HG03196 (cell line): ENCODE results near the gene METTL1.
A peak's percentile ranks its signal among the peaks of the same experiment; 100 is the strongest.

Source experiments
- ATAC-seq: cut with Tn5 transposase; IDR thresholded peaks from one replicate; pipeline ENCODE4 v1.9.1; 2021; ENCODE audit not compliant: unreplicated experiment

The METTL1 gene

GRCh38 chr12:57755194-57755453, 16.8 kb downstream of the METTL1 start:
- no peak for ATAC-seq

- ATAC-seq: peak; percentile 32
Observed at GRCh38 chr12:57754411-57755193, 17.3 kb downstream of the METTL1 start, which contains the start of gene MARCHF9. Gene MARCHF9 (plus strand): TSS chr12:57755103. CDS start chr12:57755529, 426 bp downstream.

GRCh38 chr12:57753756-57754337, 18.1 kb downstream of the METTL1 start:
- ATAC-seq: no peak

DNA sequence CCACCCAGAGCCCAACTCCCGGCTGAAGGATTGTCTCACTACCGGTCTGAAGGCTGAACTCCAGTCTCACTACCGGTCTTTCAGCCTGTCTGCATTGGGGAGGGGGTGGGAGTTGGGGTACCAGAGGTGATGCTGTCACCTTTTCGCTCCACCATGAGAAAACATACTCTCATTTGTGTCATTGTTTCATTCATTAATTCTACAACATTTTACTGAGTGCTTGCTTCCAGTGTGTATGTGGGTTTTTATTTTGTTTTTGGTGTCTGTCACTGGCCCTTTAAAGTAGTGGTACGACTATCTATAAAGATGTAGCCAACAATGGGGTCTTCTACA, 19.3 kb downstream of the METTL1 start:
- ATAC-seq: no peak

DNA sequence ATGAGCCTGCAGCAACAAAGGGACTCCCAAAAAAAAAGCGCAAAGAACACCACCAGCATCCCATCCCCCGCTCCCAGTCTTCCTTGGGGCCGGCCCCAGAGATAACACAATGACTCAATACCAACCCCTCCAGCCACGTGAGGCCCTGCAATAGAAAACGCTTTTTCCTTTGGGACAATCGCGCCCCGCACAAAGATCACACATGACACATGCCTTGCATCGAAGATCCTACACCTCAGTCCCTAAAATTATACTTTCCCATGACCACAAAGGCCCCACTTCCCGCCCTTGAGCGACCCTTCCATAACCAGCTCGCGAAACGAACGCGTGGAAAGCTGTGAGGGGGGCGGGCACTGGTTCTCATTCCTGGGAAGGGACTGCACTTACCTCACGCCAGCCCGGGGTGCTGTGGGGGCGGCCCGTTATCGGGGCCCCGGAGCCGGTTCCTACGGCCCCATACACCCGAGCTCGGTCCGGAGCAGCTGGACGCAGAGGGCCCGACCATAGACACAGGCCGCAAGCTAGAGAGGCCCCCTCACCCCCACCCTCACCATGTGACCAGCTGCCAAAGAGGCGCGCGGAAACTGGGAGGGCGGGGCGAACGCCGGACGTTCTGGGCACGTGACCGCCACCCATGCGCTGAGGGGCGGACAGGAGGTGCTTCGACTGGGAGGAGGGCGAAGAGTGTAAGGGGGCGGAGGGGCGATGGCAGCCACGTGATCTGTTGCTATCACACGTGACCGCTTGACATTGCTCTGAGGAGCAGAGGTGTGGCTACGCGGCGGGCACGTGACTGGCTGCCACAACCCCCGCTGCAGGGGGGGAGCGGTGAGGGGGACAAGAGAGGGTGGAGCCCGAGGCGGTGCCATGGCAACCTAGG, 19.9 kb downstream of the METTL1 start, which contains the start of gene CDK4:
Gene CDK4 (minus strand): TSS at position 523 of the 880 bp plus-strand sequence. CDS start 593 bp downstream, outside the sequence.
- ATAC-seq: peak; percentile 71

GRCh38 chr12:57751432-57751787, 20.5 kb downstream of the METTL1 start:
- ATAC-seq: no peak

DNA sequence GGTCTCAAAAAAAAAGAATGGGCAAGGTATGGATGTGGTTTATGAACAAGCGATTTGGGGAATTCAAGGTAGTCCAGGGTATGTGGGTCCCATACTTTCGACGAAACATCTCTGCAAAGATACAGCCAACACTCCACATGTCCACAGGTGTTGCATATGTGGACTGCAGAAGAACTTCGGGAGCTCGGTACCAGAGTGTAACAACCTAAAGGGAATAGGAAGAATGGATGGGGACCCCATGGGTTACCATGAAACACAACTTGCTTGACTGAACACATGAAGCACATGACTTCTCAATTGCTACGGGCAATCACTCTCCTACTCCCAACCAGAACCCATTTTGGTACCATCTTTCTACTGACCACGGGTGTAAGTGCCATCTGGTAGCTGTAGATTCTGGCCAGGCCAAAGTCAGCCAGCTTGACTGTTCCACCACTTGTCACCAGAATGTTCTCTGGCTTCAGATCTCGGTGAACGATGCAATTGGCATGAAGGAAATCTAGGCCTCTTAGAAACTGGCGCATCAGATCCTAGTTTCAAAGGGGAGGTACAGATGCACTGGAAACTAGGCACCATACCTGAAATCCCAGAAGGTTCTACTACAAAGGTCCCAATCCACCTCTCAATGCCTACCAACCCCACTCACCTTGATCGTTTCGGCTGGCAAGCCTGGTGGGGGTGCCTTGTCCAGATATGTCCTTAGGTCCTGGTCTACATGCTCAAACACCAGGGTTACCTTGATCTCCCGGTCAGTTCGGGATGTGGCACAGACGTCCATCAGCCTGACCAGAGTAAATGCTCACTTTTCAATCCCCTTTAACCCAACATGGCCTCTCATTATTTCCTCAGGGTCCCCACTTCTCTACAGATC, 21.1 kb downstream of the METTL1 start:
- no peak for ATAC-seq

DNA sequence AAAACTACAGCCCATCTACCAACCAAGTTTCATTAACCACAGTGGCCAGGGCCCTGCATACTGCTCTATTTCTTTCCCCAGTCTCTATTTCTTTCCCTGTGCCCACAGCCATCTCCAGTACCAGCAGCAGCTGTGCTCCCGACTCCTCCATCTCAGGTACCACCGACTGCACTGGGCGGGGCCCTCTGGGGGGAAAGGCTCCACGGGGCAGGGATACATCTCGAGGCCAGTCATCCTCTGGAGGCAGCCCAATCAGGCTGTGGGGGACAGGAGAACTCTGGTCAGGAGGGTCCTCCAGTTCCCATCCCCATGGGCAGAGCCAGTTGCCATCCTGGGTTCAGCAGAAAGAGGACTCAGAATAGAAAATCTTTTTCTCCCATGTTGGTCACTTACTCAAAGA, 22.8 kb downstream of the METTL1 start:
- ATAC-seq: no peak

GRCh38 chr12:57746025-57746424, 25.9 kb downstream of the METTL1 start:
- ATAC-seq: no peak

DNA sequence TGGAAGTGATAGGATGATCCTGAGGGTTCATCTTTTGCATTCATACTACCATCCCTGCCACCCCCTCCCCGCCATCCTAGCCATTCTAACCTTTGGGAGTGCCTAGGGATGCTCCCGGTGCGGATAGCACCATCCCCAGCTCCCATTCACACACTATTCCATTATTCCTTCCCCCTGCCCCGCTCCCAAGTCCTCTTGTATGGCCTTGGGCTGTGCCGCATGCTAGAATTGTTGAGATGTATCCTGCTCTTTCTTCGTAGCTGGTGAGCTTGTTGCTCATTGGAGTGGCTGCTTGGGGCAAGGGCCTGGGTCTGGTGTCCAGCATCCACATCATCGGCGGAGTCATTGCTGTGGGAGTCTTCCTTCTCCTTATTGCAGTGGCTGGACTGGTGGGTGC, 26.4 kb downstream of the METTL1 start:
- no peak for ATAC-seq

DNA sequence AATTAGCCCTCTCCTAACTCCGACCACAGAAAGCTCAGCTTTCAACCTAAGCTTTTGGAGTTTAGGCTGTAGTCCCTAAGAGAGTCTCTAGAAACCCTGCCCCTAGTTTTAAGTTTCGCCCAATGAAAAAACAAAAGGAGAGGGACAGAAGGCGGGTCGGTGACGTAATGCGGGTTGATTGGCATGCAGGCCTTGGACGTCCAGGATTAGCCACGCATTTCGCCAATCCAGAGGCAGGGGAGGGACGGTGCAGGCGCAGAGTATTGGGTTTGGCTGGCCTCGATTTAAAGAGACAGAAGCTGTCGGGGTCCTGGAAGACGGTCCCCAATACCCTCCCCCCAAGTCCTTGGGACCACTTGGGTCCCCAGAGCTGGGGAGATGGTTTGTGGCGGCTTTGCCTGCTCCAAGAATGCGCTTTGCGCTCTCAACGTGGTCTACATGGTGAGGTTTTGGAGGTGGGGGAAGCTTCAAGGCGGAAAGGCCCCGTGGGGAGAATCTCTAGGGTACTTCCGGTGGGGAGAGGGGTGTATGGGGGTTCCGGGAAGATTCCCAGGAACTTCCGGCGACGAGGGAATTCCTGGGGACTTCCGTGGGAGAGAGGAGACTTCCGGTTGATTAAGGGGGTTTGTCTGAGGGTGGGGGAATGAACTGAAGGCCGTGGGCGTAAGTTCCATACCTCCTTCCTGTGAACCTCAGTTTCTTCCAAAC, 27.0 kb downstream of the METTL1 start, which contains the start of gene TSPAN31:
Gene TSPAN31 (plus strand): TSS at position 263 of the 708 bp plus-strand sequence. CDS start 116 bp downstream, at position 379.
- ATAC-seq: peak; percentile 68

- ATAC-seq: peak; percentile 22
Observed at GRCh38 chr12:57744194-57744776, 27.6 kb downstream of the METTL1 start.

- no peak for ATAC-seq
Observed at GRCh38 chr12:57743769-57744168, 28.1 kb downstream of the METTL1 start.

GRCh38 chr12:57741844-57742738, 29.8 kb downstream of the METTL1 start:
- ATAC-seq: peak; percentile 53

- ATAC-seq: no peak
Observed at GRCh38 chr12:57741413-57741789, 30.5 kb downstream of the METTL1 start.

- ATAC-seq: peak; percentile 51
Observed at GRCh38 chr12:57740656-57741412, 31.1 kb downstream of the METTL1 start.

GRCh38 chr12:57739914-57740538, 31.9 kb downstream of the METTL1 start:
- no peak for ATAC-seq

DNA sequence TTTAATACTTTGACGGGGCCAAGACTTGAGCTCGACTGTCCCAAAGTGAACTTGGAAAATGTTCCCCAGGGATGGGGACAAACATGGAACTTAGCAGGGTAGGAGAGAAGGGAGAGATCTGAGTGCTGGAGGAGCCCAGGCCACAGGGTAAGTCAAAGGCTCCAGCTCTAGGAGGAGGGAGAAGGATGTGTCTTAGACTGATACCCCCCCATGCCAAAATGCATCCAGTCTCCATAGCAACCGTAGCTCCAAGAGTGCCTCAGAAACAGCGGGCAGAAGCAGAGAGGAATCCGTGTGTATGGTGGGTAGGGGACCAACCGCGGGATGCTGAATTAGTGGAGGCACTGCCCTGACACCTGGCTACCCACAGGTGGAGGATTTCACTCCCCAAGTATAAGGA, 32.5 kb downstream of the METTL1 start:
- ATAC-seq: no peak
